ENCODE measurements around the gene SCFD1. TPM values are rescaled to one million over a fixed set of nuclear protein-coding genes. Genes with fewer than 3 reads are reported as not detected.

SCFD1 gene
- total RNA-seq, 1 experiment from 2014 or later: 38.1 TPM

DNA sequence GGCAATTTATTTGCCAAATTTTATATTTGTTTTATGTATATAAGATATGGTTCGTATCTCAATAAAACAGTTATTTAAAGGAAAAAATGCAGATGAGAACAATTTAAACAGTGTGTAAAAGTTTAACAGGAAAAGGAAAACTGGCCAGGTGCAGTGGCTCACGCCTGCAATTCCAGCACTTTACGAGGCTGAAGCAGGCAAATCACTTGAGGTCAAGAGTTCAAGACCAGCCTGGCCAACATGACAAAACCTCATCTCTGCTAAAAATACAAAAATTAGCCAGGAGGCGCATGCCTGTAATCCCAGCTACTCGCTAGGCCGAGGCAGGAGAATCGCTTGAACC, 40.9 kb upstream of the SCFD1 start:
- no peaks in the 10 kb centered on the region for H3K9me2 ChIP-seq (ENCODE audit: insufficient read depth)
- no peaks in the 10 kb centered on the region for H4K20me1 ChIP-seq (ENCODE audit: insufficient read depth)
- H3K27me3 ChIP-seq (ENCODE audit: insufficient read depth, low read depth): no peaks in the 10 kb centered on the region
- no peaks in the 10 kb centered on the region for H3F3A ChIP-seq (ENCODE audit: insufficient read depth, low read depth)
- intact Hi-C loops (cut with micrococcal nuclease; ENCODE audit: unreplicated experiment): no loop called here
- peaks cover 95% of the 10 kb centered on the region for H3K79me2 ChIP-seq (ENCODE audit: low read depth)
- TF ChIP-seq, protein P1, sequence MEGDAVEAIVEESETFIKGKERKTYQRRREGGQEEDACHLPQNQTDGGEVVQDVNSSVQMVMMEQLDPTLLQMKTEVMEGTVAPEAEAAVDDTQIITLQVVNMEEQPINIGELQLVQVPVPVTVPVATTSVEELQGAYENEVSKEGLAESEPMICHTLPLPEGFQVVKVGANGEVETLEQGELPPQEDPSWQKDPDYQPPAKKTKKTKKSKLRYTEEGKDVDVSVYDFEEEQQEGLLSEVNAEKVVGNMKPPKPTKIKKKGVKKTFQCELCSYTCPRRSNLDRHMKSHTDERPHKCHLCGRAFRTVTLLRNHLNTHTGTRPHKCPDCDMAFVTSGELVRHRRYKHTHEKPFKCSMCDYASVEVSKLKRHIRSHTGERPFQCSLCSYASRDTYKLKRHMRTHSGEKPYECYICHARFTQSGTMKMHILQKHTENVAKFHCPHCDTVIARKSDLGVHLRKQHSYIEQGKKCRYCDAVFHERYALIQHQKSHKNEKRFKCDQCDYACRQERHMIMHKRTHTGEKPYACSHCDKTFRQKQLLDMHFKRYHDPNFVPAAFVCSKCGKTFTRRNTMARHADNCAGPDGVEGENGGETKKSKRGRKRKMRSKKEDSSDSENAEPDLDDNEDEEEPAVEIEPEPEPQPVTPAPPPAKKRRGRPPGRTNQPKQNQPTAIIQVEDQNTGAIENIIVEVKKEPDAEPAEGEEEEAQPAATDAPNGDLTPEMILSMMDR (conservative IDR thresholded peaks at IDR 0.05): no peak
- no peak overlapping the region for H2AFZ ChIP-seq
- BruUV-seq (replicated peaks): no TSS peak
- no peaks in the 10 kb centered on the region for H3K36me3 ChIP-seq (ENCODE audit: low read depth)
- H3K4me3 ChIP-seq: no peak overlapping the region
- H3K27ac ChIP-seq: no peak overlapping the region
- ChIA-PET CTCF (no interaction called here), POLR2A (ENCODE audit: unreplicated experiment) (no interaction called here)
- no peaks in the 10 kb centered on the region for H3K9me3 ChIP-seq (ENCODE audit: insufficient read depth, low read depth)
- no peak for DNase-seq
- no peaks in the 10 kb centered on the region for H3K4me1 ChIP-seq (replicated peaks; ENCODE audit: insufficient read depth)
- no peak overlapping the region for H3K4me2 ChIP-seq

- CTCF ChIA-PET: no interaction called here
- no peak overlapping the region for H2AFZ ChIP-seq
- no peaks in the 10 kb centered on the region for H3K27me3 ChIP-seq (ENCODE audit: insufficient read depth, low read depth)
- no peaks in the 10 kb centered on the region for H3F3A ChIP-seq (ENCODE audit: insufficient read depth, low read depth)
- intact Hi-C loops (cut with micrococcal nuclease; ENCODE audit: unreplicated experiment): no loop called here
- peaks cover 92% of the 10 kb centered on the region for H3K79me2 ChIP-seq (ENCODE audit: low read depth)
- no peaks in the 10 kb centered on the region for H4K20me1 ChIP-seq (ENCODE audit: insufficient read depth)
- no peaks in the 10 kb centered on the region for H3K36me3 ChIP-seq (ENCODE audit: low read depth)
- no peaks in the 10 kb centered on the region for H3K9me2 ChIP-seq (ENCODE audit: insufficient read depth)
- POLR2A ChIA-PET (ENCODE audit: unreplicated experiment): no interaction called here
- no peak for DNase-seq
- TF ChIP-seq, protein P1 (conservative IDR thresholded peaks at IDR 0.05): no peak
- no peak for TF ChIP-seq EZH2 (IDR thresholded peaks at IDR 0.05; ENCODE audit: low read depth)
- no peaks in the 10 kb centered on the region for H3K9me3 ChIP-seq (ENCODE audit: insufficient read depth, low read depth)
- H3K4me2 ChIP-seq: no peak overlapping the region
- no peak overlapping the region for H3K27ac ChIP-seq
- H3K4me3 ChIP-seq: no peak overlapping the region
- no peaks in the 10 kb centered on the region for H3K4me1 ChIP-seq (replicated peaks; ENCODE audit: insufficient read depth)
- BruUV-seq (replicated peaks): no TSS peak
These were observed 39.7 kb upstream of the SCFD1 start for GRCh38 chr14:30582376-30582775.

DNA sequence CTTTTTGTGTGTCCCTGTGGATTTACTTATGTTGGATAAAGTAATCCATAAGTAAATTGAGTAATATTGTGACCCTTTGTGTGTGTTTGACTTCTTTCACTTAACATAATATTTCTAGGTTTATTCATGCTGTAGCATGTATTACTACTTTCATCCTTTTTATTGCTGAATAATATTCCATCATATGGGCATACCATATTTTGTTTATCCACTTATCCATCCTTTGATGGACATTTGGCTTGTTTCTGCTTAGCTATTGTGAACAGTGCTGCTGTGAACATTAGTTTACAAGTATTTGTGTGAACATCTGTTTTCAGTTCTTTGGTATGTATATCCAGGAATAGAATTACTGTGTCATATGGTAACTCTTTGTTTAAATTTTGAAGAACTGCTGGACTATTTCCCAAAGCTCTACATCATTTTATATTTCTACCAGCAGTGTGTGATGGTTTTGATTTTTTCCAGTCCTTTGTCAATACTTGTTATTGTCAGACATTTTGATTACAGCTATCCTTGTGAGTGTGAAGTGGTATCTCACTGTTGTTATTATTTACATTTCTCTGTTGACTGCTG, 38.0 kb upstream of the SCFD1 start:
- H3K9me2 ChIP-seq (ENCODE audit: insufficient read depth): no peaks in the 10 kb centered on the region
- H3K36me3 ChIP-seq (ENCODE audit: low read depth): no peaks in the 10 kb centered on the region
- H3K79me2 ChIP-seq (ENCODE audit: low read depth): peaks cover 77% of the 10 kb centered on the region
- intact Hi-C loops (cut with micrococcal nuclease; ENCODE audit: unreplicated experiment): no loop called here
- ChIA-PET CTCF (no interaction called here), POLR2A (ENCODE audit: unreplicated experiment) (no interaction called here)
- BruUV-seq (replicated peaks): no TSS peak
- no peak overlapping the region for H3K4me2 ChIP-seq
- no peak overlapping the region for H2AFZ ChIP-seq
- H3K9me3 ChIP-seq (ENCODE audit: insufficient read depth, low read depth): no peaks in the 10 kb centered on the region
- no peaks in the 10 kb centered on the region for H3K27me3 ChIP-seq (ENCODE audit: insufficient read depth, low read depth)
- no peak overlapping the region for H3K4me3 ChIP-seq
- H3K4me1 ChIP-seq (replicated peaks; ENCODE audit: insufficient read depth): no peaks in the 10 kb centered on the region
- H4K20me1 ChIP-seq (ENCODE audit: insufficient read depth): no peaks in the 10 kb centered on the region
- no peak for DNase-seq
- H3K27ac ChIP-seq: no peak overlapping the region
- TF ChIP-seq EZH2 (IDR thresholded peaks at IDR 0.05; ENCODE audit: low read depth): no peak
- TF ChIP-seq, protein P1 (conservative IDR thresholded peaks at IDR 0.05): no peak
- H3F3A ChIP-seq (ENCODE audit: insufficient read depth, low read depth): no peaks in the 10 kb centered on the region
